ENCODE measurements around the gene PTGDR.

Gene PTGDR

DNA sequence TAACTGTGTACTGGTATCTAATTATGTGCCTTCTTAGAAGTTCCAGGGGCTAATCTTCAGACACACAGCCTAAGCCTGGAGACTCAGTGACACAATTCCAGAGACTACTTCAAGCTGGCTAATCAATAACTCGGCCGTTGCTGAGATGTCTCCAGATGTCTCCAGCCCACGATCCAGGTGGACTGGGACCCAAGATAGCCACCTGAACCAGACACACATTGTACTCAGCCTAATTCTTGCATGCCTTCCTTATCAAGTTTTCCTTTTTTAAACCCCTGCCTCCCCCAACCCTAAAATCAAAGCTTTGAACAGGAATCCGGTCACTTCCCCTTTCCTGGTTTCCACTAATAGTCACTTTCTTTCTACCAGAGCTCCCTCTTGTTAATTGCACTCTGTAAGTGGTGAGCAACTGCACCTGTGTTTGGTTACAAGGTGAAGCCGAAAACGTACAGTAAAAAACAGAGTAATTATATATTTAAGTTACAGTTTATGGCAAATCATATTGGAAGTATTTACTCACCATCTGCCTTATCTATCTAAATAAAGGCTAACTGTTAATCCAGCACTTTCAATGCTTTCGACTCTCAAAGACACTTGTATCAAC, 39.8 kb upstream of the PTGDR start:
- DNase-seq (ENCODE audit: low spot score) (no peak), ATAC-seq (ENCODE audit: low read depth) (no peak)
- Histone ChIP-seq H3K9me3 (ENCODE audit: severe bottlenecking) (no peaks in the 10 kb centered on the region), H3K27me3 (ENCODE audit: insufficient read depth, poor library complexity, severe bottlenecking) (no peaks in the 10 kb centered on the region), H3K27ac (ENCODE audit: poor library complexity, severe bottlenecking) (no peak overlapping the region), H3K4me3 (ENCODE audit: severe bottlenecking) (no peak overlapping the region), H3K4me1 (ENCODE audit: insufficient read depth, poor library complexity, severe bottlenecking) (no peaks in the 10 kb centered on the region), H3K36me3 (ENCODE audit: low read depth) (no peaks in the 10 kb centered on the region)
- TF ChIP-seq, protein P1, sequence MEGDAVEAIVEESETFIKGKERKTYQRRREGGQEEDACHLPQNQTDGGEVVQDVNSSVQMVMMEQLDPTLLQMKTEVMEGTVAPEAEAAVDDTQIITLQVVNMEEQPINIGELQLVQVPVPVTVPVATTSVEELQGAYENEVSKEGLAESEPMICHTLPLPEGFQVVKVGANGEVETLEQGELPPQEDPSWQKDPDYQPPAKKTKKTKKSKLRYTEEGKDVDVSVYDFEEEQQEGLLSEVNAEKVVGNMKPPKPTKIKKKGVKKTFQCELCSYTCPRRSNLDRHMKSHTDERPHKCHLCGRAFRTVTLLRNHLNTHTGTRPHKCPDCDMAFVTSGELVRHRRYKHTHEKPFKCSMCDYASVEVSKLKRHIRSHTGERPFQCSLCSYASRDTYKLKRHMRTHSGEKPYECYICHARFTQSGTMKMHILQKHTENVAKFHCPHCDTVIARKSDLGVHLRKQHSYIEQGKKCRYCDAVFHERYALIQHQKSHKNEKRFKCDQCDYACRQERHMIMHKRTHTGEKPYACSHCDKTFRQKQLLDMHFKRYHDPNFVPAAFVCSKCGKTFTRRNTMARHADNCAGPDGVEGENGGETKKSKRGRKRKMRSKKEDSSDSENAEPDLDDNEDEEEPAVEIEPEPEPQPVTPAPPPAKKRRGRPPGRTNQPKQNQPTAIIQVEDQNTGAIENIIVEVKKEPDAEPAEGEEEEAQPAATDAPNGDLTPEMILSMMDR (IDR thresholded peaks at IDR 0.05; ENCODE audit: poor library complexity, severe bottlenecking), result no peak

DNA sequence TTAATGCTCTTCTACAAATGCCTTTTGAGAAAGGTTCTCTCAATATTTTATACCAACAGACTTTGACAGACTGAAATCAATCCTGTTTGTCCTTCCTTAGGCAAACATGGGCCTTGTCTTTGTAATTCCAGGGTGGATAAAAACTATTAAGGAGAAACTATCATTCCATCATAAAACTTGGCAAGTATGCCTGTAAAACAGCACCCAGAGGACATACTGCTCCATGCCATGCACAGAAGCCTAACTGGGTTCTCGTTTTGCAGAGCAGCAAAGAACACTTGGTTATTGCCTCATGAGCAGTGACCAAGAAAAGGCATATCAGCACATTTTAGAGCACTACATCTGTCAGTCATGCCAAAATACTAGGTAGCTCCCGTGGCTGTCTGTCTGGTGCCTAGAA, 33.8 kb upstream of the PTGDR start:
- Histone ChIP-seq H3K4me1 (ENCODE audit: insufficient read depth, poor library complexity, severe bottlenecking) (no peaks in the 10 kb centered on the region), H3K27me3 (ENCODE audit: insufficient read depth, poor library complexity, severe bottlenecking) (no peaks in the 10 kb centered on the region), H3K36me3 (ENCODE audit: low read depth) (no peaks in the 10 kb centered on the region), H3K4me3 (ENCODE audit: severe bottlenecking) (no peak overlapping the region), H3K9me3 (ENCODE audit: severe bottlenecking) (no peaks in the 10 kb centered on the region), H3K27ac (ENCODE audit: poor library complexity, severe bottlenecking) (no peak overlapping the region)
- no peak for DNase-seq (ENCODE audit: low spot score)
- ATAC-seq (ENCODE audit: low read depth), result no peak
- TF ChIP-seq, protein P1 (IDR thresholded peaks at IDR 0.05; ENCODE audit: poor library complexity, severe bottlenecking), result no peak

DNA sequence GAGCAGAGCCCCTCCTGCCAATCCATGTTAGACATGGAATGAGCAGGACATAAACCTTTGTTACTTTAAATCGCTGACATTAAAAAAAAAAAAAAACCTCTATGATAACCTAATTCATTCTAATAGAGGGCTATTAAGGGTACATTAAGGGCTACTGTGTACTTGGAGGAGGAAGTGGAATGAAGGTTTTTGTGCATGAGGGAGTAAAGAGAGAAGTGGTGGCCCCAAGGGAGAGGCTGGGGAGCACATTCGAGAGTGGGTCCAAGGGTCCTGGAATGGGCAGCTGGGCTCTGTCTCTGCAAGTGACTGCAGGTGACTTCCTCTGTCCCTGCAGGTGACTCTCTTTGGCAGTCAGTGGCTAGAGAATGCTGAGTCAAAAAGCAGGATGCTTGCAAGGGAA, 32.1 kb upstream of the PTGDR start:
- Histone ChIP-seq H3K4me3 (ENCODE audit: severe bottlenecking) (no peak overlapping the region), H3K27ac (ENCODE audit: poor library complexity, severe bottlenecking) (no peak overlapping the region), H3K4me1 (ENCODE audit: insufficient read depth, poor library complexity, severe bottlenecking) (no peaks in the 10 kb centered on the region), H3K27me3 (ENCODE audit: insufficient read depth, poor library complexity, severe bottlenecking) (no peaks in the 10 kb centered on the region), H3K36me3 (ENCODE audit: low read depth) (no peaks in the 10 kb centered on the region), H3K9me3 (ENCODE audit: severe bottlenecking) (no peaks in the 10 kb centered on the region)
- DNase-seq (ENCODE audit: low spot score), result no peak
- TF ChIP-seq, protein P1 (IDR thresholded peaks at IDR 0.05; ENCODE audit: poor library complexity, severe bottlenecking), result no peak
- ATAC-seq (ENCODE audit: low read depth), result no peak

DNA sequence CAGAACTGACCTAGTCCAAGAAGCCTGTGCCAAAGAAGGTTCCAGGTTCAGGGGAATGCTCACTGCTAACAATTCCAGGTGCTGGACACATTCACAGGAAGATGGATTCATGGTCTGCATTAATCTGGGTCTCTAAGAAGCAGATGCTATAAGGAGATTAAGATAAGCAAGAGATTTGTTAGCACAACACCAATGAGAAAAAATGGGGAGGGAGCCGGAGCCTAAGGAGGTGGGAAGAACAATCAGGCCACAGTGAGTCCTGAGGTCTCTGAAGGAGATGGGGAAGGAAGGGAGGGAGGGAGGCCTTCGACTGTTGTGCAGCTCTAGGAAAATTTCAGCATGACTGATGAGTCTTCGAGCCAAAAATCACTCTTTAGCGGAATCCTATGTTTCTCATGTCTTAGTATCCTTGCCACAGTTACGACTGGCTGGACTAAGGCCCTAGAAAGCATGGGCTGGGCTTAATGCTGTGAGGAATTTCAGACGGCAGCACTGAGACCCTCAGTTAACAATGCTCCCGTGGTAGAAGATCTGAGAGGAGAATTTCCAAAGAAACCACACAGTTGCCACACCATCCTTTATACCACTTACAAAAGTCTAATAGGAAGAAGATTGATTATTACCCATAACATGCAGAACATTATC, 31.5 kb upstream of the PTGDR start:
- DNase-seq (ENCODE audit: low spot score) (no peak), ATAC-seq (ENCODE audit: low read depth) (no peak)
- no peak overlapping the region for H3K4me3 ChIP-seq (ENCODE audit: severe bottlenecking)
- peaks cover 5% of the 10 kb centered on the region for H3K4me1 ChIP-seq (ENCODE audit: insufficient read depth, poor library complexity, severe bottlenecking)
- TF ChIP-seq, protein P1 (IDR thresholded peaks at IDR 0.05; ENCODE audit: poor library complexity, severe bottlenecking), result no peak
- H3K27ac ChIP-seq (ENCODE audit: poor library complexity, severe bottlenecking), result no peak overlapping the region
- H3K36me3 ChIP-seq (ENCODE audit: low read depth), result no peaks in the 10 kb centered on the region
- no peaks in the 10 kb centered on the region for H3K27me3 ChIP-seq (ENCODE audit: insufficient read depth, poor library complexity, severe bottlenecking)
- H3K9me3 ChIP-seq (ENCODE audit: severe bottlenecking), result no peaks in the 10 kb centered on the region

DNA sequence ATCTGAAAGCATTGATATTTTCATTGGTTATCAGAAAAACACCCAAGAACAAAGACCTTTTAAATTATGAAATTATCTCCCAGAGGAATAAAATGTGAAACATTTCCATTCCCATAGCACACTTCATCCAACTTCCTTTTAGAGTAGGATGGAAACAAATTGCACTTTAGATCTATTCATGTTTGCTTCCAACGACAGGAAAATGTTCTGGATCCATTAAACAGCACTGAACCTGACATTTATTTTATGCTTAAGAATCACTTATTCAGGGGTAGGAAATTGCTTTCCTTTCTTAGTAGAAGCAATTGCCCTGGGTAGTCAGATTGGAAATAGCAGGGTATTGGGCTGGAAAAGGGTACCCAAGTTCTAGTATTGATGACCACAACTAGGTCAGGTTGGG, 28.8 kb upstream of the PTGDR start:
- no peak for ATAC-seq (ENCODE audit: low read depth)
- H3K27me3 ChIP-seq (ENCODE audit: insufficient read depth, poor library complexity, severe bottlenecking), result no peaks in the 10 kb centered on the region

More for the DNA sequence above, 28.8 kb upstream of the PTGDR start:
- TF ChIP-seq, protein P1 (IDR thresholded peaks at IDR 0.05; ENCODE audit: poor library complexity, severe bottlenecking), result no peak
- DNase-seq (ENCODE audit: low spot score), result no peak
- H3K9me3 ChIP-seq (ENCODE audit: severe bottlenecking), result no peaks in the 10 kb centered on the region
- no peak overlapping the region for H3K27ac ChIP-seq (ENCODE audit: poor library complexity, severe bottlenecking)
- H3K4me3 ChIP-seq (ENCODE audit: severe bottlenecking), result no peak overlapping the region
- peaks cover 14% of the 10 kb centered on the region for H3K4me1 ChIP-seq (ENCODE audit: insufficient read depth, poor library complexity, severe bottlenecking)
- no peaks in the 10 kb centered on the region for H3K36me3 ChIP-seq (ENCODE audit: low read depth)
